ENCODE measurements around the gene XCL2. TPM values are rescaled to one million over a fixed set of nuclear protein-coding genes. Genes with fewer than 3 reads are reported as not detected.

XCL2 gene
- total RNA-seq, 1 experiment from 2014 or later, result not detected

GRCh38 chr1:168518813-168519212 is 25.0 kb downstream of the XCL2 start:
- no TSS peak for BruUV-seq (replicated peaks)
- POLR2A ChIA-PET (ENCODE audit: low non-redundant PET), result no interaction called here
- no peak overlapping the region for H3K4me3 ChIP-seq (ENCODE audit: low read depth, low read length, poor library complexity, severe bottlenecking)
- TF ChIP-seq CTCF (conservative IDR thresholded peaks at IDR 0.05; ENCODE audit: low read depth, low read length), result no peak
- no peaks in the 10 kb centered on the region for H3K27me3 ChIP-seq (replicated peaks; ENCODE audit: insufficient read depth, low read depth, low read length, poor library complexity)
- no peak for DNase-seq (ENCODE audit: low spot score)
- H3K4me1 ChIP-seq (ENCODE audit: insufficient read depth, low read length, poor library complexity, severe bottlenecking), result no peaks in the 10 kb centered on the region
- H3K27ac ChIP-seq (ENCODE audit: low read depth, low read length, poor library complexity, severe bottlenecking), result no peak overlapping the region
- intact Hi-C loops (cut with micrococcal nuclease; ENCODE audit: unreplicated experiment), result no loop called here
- no peaks in the 10 kb centered on the region for H3K36me3 ChIP-seq (ENCODE audit: insufficient read depth, low read length, poor library complexity, severe bottlenecking)
- CTCF ChIA-PET, result no interaction called here
- H3K9me3 ChIP-seq (ENCODE audit: low read depth, low read length, poor library complexity, severe bottlenecking), result peaks cover 3% of the 10 kb centered on the region

- no peaks in the 10 kb centered on the region for H3K9me3 ChIP-seq (ENCODE audit: low read depth, low read length, poor library complexity, severe bottlenecking)
- ChIA-PET CTCF (no interaction called here), POLR2A (ENCODE audit: low non-redundant PET) (no interaction called here)
- no peaks in the 10 kb centered on the region for H3K36me3 ChIP-seq (ENCODE audit: insufficient read depth, low read length, poor library complexity, severe bottlenecking)
- H3K27ac ChIP-seq (ENCODE audit: low read depth, low read length, poor library complexity, severe bottlenecking), result no peak overlapping the region
- intact Hi-C loops (cut with micrococcal nuclease; ENCODE audit: unreplicated experiment), result no loop called here
- TF ChIP-seq EZH2 (IDR thresholded peaks at IDR 0.05; ENCODE audit: borderline replicate concordance, low read depth, low read length, poor library complexity, severe bottlenecking), result no peak
- no peak for TF ChIP-seq CTCF (conservative IDR thresholded peaks at IDR 0.05; ENCODE audit: low read depth, low read length)
- H3K4me3 ChIP-seq (ENCODE audit: low read depth, low read length, poor library complexity, severe bottlenecking), result no peak overlapping the region
- H3K4me1 ChIP-seq (ENCODE audit: insufficient read depth, low read length, poor library complexity, severe bottlenecking), result no peaks in the 10 kb centered on the region
- no peak for DNase-seq (ENCODE audit: low spot score)
- no peaks in the 10 kb centered on the region for H3K27me3 ChIP-seq (replicated peaks; ENCODE audit: insufficient read depth, low read depth, low read length, poor library complexity)
- BruUV-seq (replicated peaks), result no TSS peak
Measured at GRCh38 chr1:168518201-168518689, 25.6 kb downstream of the XCL2 start.

GRCh38 chr1:168514455-168514854 is 29.3 kb downstream of the XCL2 start:
- POLR2A ChIA-PET (ENCODE audit: low non-redundant PET), result no interaction called here
- CTCF ChIA-PET, result no interaction called here
- BruUV-seq (replicated peaks), result no TSS peak

More at GRCh38 chr1:168514455-168514854, 29.3 kb downstream of the XCL2 start:
- Histone ChIP-seq H3K9me3 (ENCODE audit: low read depth, low read length, poor library complexity, severe bottlenecking) (no peaks in the 10 kb centered on the region), H3K27me3 (replicated peaks; ENCODE audit: insufficient read depth, low read depth, low read length, poor library complexity) (no peaks in the 10 kb centered on the region), H3K27ac (ENCODE audit: low read depth, low read length, poor library complexity, severe bottlenecking) (no peak overlapping the region), H3K36me3 (ENCODE audit: insufficient read depth, low read length, poor library complexity, severe bottlenecking) (no peaks in the 10 kb centered on the region), H3K4me3 (ENCODE audit: low read depth, low read length, poor library complexity, severe bottlenecking) (no peak overlapping the region), H3K4me1 (ENCODE audit: insufficient read depth, low read length, poor library complexity, severe bottlenecking) (no peaks in the 10 kb centered on the region)
- no peak for TF ChIP-seq CTCF (conservative IDR thresholded peaks at IDR 0.05; ENCODE audit: low read depth, low read length)
- TF ChIP-seq EZH2 (IDR thresholded peaks at IDR 0.05; ENCODE audit: borderline replicate concordance, low read depth, low read length, poor library complexity, severe bottlenecking), result no peak
- intact Hi-C loops (cut with micrococcal nuclease; ENCODE audit: unreplicated experiment), result no loop called here
- no peak for DNase-seq (ENCODE audit: low spot score)

All from A673 (cell line).